GM21723 (cell line): ENCODE results near the gene C1QC.
"Not testable (repeated sequence)": the region's sequence is repeated elsewhere in the genome, so short reads cannot be mapped to it uniquely, and the experiment has no call there.

Experiments used
- ATAC-seq: cut with Tn5 transposase; IDR thresholded peaks from one replicate; pipeline ENCODE4 v1.9.1; 2021; ENCODE audit warnings: mild to moderate bottlenecking, moderate library complexity; ENCODE audit not compliant: unreplicated experiment

C1QC gene

DNA sequence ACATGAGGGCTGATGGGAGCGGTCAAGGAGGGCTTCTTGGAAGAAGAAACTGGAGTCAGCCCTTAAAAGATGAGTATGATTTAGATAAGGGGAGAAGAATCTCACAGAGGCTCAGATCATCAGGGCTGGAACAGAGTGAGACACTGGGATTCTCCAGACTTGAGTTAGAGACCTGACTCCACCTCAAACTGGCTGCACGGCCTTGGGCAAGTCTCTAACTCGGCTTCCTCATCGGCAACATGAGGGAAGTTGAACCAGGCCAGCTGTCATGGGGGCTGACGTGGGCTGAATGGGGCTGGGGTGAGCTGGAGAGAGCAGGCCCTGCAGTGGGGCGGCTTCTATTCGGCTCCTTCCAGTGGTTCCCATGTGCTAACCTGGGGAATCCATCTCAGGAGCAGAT, 2.5 kb downstream of the C1QC start:
- no peak for ATAC-seq

DNA sequence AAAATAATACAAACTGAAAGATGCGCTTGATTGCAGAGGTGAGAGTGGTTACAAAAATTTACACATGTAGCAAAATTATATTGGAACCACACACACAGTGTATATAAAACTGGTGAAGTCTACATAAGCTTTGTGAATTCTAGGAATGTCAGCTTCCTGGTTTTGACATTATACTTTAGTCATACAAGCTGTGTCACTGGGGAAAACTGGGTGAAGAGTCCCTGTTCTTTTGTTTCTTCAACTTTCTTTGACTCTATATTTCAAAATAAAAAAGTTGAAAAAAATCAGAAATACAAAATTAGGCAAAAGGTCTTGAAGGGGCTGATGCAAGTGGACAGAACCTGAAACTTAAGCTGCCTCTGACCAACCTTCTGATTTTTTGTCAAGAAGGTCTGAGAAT, 3.0 kb downstream of the C1QC start:
- ATAC-seq: no peak

DNA sequence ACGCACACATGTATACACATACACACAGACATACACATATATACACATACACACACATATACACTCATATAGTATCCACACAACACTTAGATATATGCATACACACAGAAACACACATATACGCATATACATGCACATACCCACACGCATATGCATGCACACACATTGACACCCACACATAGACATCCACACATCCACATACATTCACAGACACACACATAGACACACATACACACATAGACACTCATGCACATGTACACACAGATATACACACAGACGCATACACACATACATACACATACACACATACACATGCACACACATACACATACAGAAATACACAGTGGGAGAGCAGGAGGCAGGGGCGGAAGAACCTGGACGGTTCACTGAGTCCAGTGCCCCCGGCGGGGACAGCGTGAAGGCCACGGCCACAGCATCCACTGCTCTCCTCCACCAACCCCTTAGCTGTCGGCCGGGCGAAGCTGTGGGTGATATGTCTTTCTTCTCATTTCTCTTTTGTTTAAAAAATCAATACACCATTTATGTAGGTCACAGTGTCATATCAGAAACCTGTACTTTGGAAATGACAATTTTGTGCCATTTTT, 6.8 kb downstream of the C1QC start:
- no peak for ATAC-seq

DNA sequence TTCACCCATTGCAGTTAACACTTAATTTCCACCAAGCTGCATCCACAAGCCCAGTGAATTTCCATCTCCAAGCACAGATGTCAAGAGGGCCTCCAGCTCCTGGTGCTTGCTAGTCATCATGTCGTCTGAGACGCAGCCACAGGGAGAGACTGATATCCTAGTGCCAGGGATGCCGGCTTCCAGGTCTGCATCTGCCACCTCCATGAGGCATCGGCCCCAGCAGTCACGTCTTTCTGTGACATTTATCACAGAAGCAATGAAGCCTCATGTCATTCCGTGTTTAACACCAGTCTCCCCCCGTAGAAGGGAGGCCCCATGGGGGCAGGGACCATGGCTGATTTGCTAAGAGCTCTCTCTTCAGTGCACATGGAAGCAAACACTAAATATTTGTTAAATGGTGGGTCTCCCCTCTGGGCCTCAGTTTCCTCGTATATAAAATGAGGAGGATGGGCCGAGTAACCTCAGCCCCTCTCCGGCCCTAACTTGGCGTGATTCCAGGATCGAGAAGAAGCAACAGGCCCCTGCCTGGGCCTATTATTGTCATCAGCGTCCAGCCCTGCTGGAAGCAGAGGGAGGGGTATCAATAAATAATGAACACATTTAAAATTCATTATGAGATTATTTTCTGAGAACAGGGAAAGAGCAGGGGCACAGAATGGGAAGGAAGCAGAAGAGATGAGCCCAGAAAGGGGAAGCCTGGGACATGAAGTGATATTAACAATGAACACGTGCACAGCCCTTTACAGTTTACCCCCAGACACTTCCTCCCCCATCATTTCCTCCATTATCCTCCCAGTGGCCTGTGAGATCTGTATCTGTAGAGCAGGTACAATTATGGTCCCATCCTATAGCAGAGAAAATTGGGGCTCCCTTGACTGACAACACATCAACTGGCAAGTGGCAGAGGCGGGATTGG, 8.8 kb downstream of the C1QC start:
- no peak for ATAC-seq

DNA sequence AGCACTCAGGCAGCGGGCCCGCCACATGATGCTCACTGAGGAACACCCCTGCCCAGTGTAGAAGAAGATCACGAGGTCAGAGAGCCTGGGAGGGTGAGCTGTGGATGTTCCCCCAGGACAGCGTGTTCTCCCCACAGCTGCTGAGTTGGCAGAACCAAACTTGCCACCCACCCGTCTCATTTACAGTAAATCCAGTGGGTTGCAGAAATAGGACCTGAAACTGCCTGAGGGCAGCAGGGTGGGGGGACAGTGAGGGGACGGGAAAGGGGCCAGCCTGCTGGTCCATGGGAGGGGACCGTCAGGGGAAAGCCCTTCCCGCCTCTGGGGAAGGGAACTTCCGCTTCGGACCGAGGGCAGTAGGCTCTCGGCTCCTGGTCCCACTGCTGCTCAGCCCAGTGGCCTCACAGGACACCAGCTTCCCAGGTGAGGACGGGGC, 9.5 kb downstream of the C1QC start, which contains the start of gene C1QB:
TSS of gene C1QB (plus strand) at position 356 of the 436 bp plus-strand sequence. CDS start 6,227 bp downstream, outside the sequence.
- ATAC-seq: no peak

DNA sequence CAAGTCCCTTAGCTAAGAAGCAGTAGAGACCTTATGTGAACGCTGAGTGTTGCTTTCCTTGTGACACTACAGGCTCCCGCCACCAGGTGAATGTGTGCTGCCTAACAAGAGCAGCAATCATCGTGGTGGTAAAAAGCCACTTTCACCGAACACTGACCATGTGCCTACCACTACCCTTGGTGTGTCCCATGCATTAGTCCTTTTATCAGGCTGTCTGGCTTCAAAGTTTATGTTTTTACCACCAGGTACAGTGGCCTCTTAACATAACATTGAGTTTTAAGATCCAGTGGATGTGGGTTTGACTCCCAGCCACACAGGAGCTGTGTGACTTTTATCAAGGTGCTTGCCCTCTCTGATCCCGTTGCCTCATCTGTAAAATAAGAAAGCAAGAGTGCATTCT, 11.3 kb downstream of the C1QC start:
- ATAC-seq: no peak

DNA sequence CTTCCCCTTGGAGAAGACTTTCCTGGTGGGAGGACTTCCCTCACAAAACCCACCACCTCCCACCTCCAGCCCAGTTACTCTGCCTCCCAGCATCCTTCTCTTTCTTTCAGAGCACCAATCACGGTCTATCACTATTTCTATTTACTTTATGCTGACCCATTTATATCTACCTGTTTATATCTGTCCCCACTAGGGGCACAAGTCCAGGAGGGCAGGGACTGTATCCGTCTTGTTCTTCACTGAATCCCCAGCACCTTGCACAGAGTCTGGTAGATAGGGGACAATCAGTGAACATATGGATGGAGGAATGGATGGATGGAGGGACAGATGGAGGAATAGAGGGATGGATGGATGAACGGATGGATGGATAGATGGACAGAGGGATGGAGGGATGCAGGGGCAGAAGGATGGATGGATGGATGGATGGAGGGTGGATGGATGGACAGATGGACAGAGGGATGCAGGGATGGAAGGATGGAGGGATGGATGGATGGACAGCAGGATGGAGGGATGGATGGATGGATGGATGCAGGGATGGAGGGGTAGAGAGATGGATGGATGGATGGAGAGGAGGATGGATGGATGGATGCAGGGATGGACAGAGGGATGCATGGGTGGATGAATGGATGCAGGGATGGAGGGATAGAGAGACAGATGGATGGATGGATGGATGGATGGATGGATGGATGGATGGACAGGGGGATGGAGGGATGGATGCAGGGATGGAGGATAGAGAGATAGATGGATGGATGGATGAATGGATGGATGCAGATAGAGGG, 15.1 kb downstream of the C1QC start:
- ATAC-seq: no peak

DNA sequence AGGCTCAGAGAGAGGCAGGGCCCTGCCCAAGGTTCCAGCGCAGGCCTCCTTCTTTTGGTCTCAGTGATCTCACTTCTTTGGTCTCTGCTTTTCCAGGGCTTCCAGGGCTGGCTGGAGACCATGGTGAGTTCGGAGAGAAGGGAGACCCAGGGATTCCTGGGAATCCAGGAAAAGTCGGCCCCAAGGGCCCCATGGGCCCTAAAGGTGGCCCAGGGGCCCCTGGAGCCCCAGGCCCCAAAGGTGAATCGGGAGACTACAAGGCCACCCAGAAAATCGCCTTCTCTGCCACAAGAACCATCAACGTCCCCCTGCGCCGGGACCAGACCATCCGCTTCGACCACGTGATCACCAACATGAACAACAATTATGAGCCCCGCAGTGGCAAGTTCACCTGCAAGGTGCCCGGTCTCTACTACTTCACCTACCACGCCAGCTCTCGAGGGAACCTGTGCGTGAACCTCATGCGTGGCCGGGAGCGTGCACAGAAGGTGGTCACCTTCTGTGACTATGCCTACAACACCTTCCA, 17.3 kb downstream of the C1QC start:
- ATAC-seq: no peak

DNA sequence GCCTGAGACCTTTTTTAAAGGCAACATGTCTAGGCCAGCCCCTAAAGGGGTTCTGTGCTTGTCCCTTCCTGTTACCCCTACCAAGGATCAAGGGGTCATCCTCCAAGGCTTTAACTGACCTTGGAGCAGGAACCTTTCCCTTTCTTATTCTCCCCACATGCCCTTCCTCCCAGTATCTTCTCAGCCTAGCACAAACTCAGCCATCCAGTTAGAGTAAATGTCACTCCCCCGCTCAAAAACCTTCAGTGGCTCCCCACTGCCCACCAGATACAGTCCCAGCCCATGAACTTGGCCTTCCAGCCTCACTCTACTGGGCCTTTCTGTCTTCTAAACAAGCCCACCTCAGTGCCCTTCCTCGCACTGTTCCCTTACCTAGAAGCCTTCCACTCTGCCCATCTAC, 18.4 kb downstream of the C1QC start:
- ATAC-seq: no peak

DNA sequence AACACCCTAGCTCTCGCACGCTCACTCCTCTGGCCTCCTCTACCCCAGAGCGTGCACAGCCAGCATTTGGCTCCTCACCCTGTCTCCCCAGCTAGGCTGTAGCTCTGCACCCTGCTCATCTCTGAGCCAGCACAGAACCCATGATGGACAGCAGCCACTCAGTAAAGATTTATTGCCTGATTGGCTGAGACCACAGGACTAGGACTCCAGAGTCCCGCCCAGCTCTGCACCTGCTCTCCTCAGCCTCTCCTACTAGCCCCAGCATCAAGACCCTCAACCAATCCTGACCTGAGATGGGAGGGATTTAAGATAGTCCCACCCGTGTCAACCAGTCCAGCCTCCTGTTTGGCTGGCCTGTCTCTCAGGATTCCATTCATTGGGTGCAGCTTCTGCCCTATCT, 18.9 kb downstream of the C1QC start:
- no peak for ATAC-seq

DNA sequence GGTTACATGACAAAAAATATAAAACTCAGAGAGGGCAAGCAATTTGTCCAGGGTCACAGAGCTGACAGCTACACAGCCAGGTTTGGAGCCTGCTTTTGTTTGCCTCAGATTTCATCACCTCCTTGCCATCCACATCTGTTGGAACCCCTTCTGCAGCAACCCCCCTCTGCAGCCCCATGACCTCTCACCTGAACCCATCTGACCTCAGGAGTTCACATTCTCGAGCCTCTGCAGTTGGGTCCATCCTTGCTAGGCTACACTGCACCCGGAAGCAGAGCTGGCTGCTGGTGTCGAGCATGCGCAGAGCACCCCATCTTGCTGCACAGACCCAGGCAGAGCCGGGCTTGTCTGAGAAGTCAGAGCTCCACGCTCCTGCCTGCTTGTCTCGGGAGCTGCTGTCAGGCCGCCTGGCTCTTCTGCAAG, 19.6 kb downstream of the C1QC start:
- no peak for ATAC-seq

DNA sequence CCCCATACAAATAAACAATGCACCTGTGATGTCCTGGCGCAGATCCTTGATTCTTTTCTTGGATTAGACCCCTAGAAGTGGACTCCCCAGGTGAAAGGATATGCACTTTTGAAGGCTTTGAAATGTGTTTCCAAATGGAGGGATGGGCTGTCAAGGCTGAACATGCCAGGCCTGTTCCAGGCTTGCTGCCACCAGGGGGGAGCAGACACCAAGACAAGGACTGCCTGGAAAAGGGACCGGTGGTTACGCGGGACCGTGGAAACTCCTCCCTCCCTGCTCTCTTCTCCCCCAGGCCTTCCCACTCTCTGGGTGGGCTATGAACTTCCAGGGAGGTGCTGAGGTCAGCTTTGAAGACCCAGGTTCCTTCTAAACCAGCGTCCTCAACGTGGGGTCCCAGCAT, 22.3 kb downstream of the C1QC start:
- ATAC-seq: no peak

DNA sequence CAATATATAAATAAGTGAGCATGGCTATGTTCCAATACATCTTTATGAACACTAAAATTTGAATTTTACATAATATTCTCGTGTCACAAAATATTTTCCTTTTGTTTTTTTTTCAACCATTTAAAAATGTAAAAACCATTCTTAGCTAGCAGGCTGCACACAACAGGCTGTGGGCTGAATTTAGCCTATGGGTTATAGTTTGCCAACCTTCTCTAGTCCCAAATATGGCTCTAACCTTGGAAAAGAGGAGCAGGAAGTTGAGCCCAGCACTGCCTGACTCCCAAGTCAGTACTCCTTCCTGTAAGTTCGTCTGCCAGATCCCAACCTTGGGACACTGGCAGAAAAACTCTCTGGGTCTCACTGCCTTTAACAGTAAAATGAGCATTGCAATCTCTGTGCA, 23.0 kb downstream of the C1QC start:
- ATAC-seq: no peak

DNA sequence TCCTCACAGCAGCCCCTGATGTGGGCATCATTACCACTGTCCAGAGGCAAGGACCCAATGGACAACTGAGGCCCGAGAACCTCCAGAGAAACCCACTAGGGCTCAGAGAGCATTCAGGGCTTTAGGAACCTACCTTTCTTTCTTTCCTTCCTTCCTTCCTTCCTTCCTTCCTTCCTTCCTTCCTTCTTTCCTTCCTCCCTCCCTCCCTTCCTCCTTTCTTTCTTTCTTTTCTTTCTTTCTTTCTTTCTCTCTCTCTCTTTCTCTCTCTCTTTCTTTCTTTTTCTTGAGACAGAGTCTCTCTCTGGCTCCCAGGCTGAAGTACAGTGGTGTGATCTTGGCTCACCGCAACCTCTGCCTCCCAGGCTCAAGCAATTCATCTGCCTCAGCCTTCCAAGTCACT, 25.4 kb downstream of the C1QC start:
- not testable (repeated sequence) for ATAC-seq

DNA sequence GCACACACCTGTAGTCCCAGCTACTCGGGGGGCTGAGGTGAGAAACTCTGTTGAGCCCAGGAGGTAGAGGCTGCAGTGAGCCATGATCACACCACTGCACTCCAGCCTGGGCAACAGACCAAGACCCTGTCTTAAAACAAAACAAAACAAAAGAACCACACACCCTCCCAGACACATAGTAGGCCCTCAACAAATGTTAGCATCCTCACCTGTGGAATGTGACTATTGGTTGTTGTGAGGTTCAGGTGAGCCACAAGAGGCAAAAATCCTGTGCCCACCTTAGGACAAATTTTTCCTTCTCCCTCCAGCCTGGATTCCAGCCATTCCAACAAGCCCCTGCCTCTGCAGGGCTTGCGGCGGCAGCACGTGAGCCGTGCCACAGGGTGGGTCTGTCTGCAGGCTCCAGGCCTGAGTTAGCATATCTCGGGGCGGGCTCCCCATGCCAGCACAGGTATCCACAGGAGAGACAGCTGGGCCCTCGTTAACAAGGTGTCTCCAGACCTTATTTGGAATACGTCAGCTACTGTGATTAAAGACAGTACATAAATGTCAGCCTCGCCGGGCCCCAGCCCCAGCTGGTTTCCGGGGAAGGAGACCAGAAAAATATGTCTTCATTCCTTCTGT, 27.0 kb downstream of the C1QC start:
- no peak for ATAC-seq

DNA sequence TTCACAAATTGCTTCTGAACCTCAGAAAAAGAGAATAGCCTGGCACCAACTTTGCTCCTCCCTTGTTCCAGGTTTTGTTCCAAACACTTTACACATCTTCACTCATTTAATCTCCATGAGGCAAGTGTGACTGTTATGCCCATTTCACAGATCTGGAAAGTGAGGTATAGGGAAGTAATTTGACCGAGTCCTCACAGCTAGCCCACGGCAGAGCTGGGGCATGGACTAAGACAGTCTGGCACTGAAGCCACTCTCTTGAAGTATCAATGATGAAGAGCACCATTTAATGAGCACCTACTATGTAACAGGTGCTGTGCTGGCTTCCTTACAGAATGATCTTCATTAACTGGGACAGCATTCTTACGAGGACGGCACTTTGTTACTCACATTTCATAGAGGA, 28.6 kb downstream of the C1QC start:
- ATAC-seq: no peak

DNA sequence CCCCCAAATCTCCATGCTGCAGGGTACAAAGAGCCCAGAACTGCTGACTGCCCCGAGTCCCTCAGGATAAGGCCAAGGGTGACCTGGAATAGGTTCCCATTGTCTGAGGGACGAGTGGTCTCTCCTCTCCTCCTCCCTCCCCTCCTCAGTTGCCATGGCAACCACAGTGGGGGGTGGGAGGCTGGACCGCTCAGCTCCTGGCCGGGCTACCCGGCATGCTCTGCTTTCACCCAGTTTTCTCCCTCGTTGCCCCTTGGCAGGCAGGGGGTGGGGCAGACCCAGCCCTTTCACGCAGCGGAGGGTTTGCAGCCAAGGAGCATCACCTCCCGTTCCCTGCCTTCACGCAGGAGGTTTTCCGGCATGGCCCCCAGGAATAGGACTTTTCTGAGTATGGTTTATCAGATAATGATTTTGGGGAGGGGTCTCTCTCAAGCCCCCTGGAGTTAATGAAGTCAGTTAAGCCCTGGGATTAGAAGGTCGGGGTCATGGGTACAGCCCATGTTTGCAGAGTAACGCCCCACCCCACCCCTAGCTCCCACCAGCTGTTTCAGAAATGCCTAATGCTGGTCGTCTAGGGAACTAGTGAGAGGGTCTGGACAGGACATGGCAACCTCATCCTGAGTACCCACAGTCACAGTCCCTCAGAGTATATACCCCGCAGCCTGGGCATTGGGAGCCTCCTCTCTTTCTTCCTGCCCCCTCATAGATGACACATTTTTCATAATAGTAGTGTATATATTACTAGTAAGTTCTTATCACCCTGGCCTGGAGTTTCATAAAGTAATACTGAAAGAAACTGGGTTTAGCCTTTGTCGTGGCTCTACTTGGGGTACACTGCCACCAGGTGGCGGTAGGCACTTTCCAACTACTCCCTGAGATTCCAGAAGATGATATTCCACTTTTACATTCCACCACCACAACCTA, 30.3 kb downstream of the C1QC start:
- ATAC-seq: no peak

DNA sequence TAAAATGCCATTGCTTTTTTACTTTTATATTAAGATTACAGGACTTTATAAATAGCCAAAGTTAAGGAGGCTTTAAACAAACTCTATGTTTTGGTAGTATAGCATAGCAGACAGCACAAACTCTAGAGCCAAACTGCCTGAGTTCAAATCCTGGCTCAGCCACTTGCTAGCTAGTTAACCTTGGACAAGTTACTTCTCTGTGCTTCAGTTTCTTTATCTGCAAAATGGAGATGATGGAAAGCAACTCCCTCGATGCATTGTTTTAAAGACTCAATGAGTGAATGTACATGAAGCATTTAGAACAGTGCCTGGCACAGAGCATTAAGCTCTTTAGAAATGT, 30.9 kb downstream of the C1QC start:
- no peak for ATAC-seq

DNA sequence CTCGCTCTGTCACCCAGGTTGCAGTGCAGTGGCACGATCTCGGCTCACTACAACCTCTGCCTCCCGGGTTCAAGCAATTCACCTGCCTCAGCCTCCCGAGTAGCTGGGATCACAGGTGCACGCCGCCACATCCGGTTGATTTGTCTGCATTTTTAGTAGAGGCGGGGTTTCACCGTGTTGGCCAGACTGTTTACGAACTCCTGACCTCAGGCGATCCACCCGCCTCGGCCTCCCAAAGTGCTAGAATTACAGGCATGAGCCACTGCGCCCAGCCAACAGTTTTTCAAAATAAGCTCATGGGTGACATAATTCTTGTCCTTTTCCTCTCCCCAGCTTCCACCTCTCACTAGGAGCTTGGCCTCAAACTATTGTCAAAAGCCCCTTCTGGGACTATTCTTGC, 32.7 kb downstream of the C1QC start:
- ATAC-seq: not testable (repeated sequence)
